ENCODE measurements around the gene TOP2B.

Gene TOP2B

DNA sequence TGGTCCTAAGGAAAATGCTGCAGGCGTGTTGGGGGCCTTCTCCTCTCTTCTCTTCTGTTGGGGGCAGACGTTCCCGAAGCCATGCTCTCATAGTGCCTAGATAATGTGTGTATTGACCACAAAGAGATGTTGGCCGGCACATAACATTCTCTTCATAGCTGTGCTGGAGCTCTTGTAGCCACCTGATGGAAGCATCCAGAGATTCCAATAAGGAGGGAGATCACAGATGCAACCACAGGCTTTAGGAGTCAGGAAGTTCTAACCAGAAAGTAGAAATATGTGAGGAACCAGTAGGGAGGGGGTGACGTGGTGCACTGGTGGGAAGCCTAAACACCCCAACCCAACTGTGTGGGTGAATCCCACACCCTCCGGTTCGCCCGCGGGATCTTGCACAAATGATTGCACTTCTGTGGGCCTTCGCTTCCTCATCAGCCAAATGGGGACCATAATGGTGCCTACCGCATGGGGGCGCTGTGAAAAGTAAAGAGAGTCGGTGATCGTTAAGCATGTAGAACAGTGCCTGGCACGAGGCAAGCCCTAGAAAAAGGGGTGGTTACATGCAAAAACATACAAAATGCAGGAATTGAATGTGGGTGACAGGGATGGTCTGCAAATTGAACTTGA, 87.8 kb downstream of the TOP2B start:
- Histone ChIP-seq H3K4me1 (ENCODE audit: insufficient read depth, low read length, severe bottlenecking) (no peaks in the 10 kb centered on the region), H3K27me3 (ENCODE audit: insufficient read depth, low read length) (no peaks in the 10 kb centered on the region), H3K4me2 (ENCODE audit: low read length) (no peak overlapping the region), H3K36me3 (ENCODE audit: insufficient read depth, low read length) (no peaks in the 10 kb centered on the region), H3K9me3 (ENCODE audit: low read length) (no peaks in the 10 kb centered on the region), H3K9ac (ENCODE audit: low read length) (no peak overlapping the region), H4K20me1 (ENCODE audit: insufficient read depth, low read length) (no peaks in the 10 kb centered on the region), H2AFZ (ENCODE audit: low read length) (no peak overlapping the region), H3K9me2 (ENCODE audit: low read depth, low read length) (no peaks in the 10 kb centered on the region), H3K79me2 (ENCODE audit: insufficient read depth, low read length) (no peaks in the 10 kb centered on the region), H3F3A (ENCODE audit: insufficient read depth, low read length) (no peaks in the 10 kb centered on the region), H3K27ac (ENCODE audit: low read depth, low read length, poor library complexity, severe bottlenecking) (no peak overlapping the region), H3K4me3 (ENCODE audit: low read depth, low read length, poor library complexity, severe bottlenecking) (no peak overlapping the region)
- TF ChIP-seq EZH2 (IDR thresholded peaks at IDR 0.05; ENCODE audit: borderline replicate concordance, low read length) (no peak), CTCF (IDR thresholded peaks at IDR 0.05; ENCODE audit: low read length) (peak; percentile 10; the same call in 1 of the 2 replicates)

GRCh38 chr3:25576146-25576545, 88.6 kb downstream of the TOP2B start:
- H3K9me2 ChIP-seq (ENCODE audit: low read depth, low read length): no peaks in the 10 kb centered on the region
- no peak overlapping the region for H3K4me2 ChIP-seq (ENCODE audit: low read length)
- H3K4me3 ChIP-seq (ENCODE audit: low read depth, low read length, poor library complexity, severe bottlenecking): no peak overlapping the region
- H3K36me3 ChIP-seq (ENCODE audit: insufficient read depth, low read length): no peaks in the 10 kb centered on the region
- no peaks in the 10 kb centered on the region for H3K27me3 ChIP-seq (ENCODE audit: insufficient read depth, low read length)
- H3K4me1 ChIP-seq (ENCODE audit: insufficient read depth, low read length, severe bottlenecking): no peaks in the 10 kb centered on the region
- H3K9ac ChIP-seq (ENCODE audit: low read length): no peak overlapping the region
- H3K27ac ChIP-seq (ENCODE audit: low read depth, low read length, poor library complexity, severe bottlenecking): no peak overlapping the region
- H3K79me2 ChIP-seq (ENCODE audit: insufficient read depth, low read length): no peaks in the 10 kb centered on the region
- no peaks in the 10 kb centered on the region for H3F3A ChIP-seq (ENCODE audit: insufficient read depth, low read length)
- no peaks in the 10 kb centered on the region for H4K20me1 ChIP-seq (ENCODE audit: insufficient read depth, low read length)
- H2AFZ ChIP-seq (ENCODE audit: low read length): no peak overlapping the region
- TF ChIP-seq CTCF (IDR thresholded peaks at IDR 0.05; ENCODE audit: low read length) (no peak), EZH2 (IDR thresholded peaks at IDR 0.05; ENCODE audit: borderline replicate concordance, low read length) (no peak)
- H3K9me3 ChIP-seq (ENCODE audit: low read length): no peaks in the 10 kb centered on the region

DNA sequence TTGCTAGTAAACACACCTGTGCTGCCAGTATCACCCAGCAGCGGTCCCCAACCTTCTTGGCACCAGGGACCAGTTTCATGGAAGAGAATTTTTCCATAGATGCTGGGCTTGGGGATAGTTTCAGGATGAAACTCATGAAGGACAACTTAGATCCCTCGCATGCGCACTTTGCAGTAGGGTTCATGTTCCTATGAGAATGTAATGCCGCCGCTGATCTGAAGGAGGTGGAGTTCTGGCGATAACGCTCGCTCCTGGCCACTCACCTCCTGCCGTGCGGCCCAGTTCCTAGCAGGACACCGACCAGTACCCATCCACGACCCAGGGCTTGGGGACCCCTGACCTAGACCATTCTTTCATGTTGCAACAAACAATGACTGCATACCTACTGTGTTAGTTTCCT, 89.7 kb downstream of the TOP2B start:
- Histone ChIP-seq H3K27ac (ENCODE audit: low read depth, low read length, poor library complexity, severe bottlenecking) (no peak overlapping the region), H3K9me2 (ENCODE audit: low read depth, low read length) (no peaks in the 10 kb centered on the region), H3K9ac (ENCODE audit: low read length) (no peak overlapping the region), H4K20me1 (ENCODE audit: insufficient read depth, low read length) (no peaks in the 10 kb centered on the region), H3K4me2 (ENCODE audit: low read length) (no peak overlapping the region), H3F3A (ENCODE audit: insufficient read depth, low read length) (no peaks in the 10 kb centered on the region), H3K27me3 (ENCODE audit: insufficient read depth, low read length) (no peaks in the 10 kb centered on the region), H3K79me2 (ENCODE audit: insufficient read depth, low read length) (no peaks in the 10 kb centered on the region), H3K4me1 (ENCODE audit: insufficient read depth, low read length, severe bottlenecking) (no peaks in the 10 kb centered on the region), H3K9me3 (ENCODE audit: low read length) (no peaks in the 10 kb centered on the region), H3K4me3 (ENCODE audit: low read depth, low read length, poor library complexity, severe bottlenecking) (no peak overlapping the region), H2AFZ (ENCODE audit: low read length) (no peak overlapping the region), H3K36me3 (ENCODE audit: insufficient read depth, low read length) (no peaks in the 10 kb centered on the region)
- no peak for TF ChIP-seq CTCF (IDR thresholded peaks at IDR 0.05; ENCODE audit: low read length)
- no peak for TF ChIP-seq EZH2 (IDR thresholded peaks at IDR 0.05; ENCODE audit: borderline replicate concordance, low read length)
